Right hindlimb (tissue), 1 donor: Measurements from ENCODE around the gene BAHCC1.

Experiments
- DNase-seq: peaks from one replicate; pipeline ENCODE4 v3.0.0-alpha.2; 2018

Gene BAHCC1

GRCh38 chr17:81428121-81428515, 32.9 kb downstream of the BAHCC1 start:
- no peak for DNase-seq

GRCh38 chr17:81428516-81428915, 33.3 kb downstream of the BAHCC1 start:
- DNase-seq = no peak

GRCh38 chr17:81428948-81429774, 33.9 kb downstream of the BAHCC1 start:
- peak; percentile 88 for DNase-seq

GRCh38 chr17:81429821-81430551, 34.7 kb downstream of the BAHCC1 start:
- DNase-seq = peak; percentile 84

GRCh38 chr17:81431545-81432482, 36.6 kb downstream of the BAHCC1 start:
- no peak for DNase-seq

- DNase-seq = no peak
These were observed 37.7 kb downstream of the BAHCC1 start for GRCh38 chr17:81432941-81433340.

GRCh38 chr17:81433656-81434055, 38.4 kb downstream of the BAHCC1 start:
- no peak for DNase-seq

GRCh38 chr17:81434072-81434471, 38.8 kb downstream of the BAHCC1 start:
- no peak for DNase-seq

- no peak for DNase-seq
These were observed 39.6 kb downstream of the BAHCC1 start for GRCh38 chr17:81434681-81435417.

- no peak for DNase-seq
These were observed 40.5 kb downstream of the BAHCC1 start for GRCh38 chr17:81435652-81436293.

GRCh38 chr17:81436294-81436849, 41.1 kb downstream of the BAHCC1 start:
- DNase-seq = peak; percentile 89

- DNase-seq = no peak
These were observed 42.0 kb downstream of the BAHCC1 start for GRCh38 chr17:81437191-81437651.

- no peak for DNase-seq
These were observed 42.9 kb downstream of the BAHCC1 start for GRCh38 chr17:81438007-81438659.

- no peak for DNase-seq
These were observed 43.4 kb downstream of the BAHCC1 start for GRCh38 chr17:81438688-81439087.

GRCh38 chr17:81440051-81440471, 44.8 kb downstream of the BAHCC1 start:
- DNase-seq = no peak

GRCh38 chr17:81440511-81441244, 45.4 kb downstream of the BAHCC1 start:
- no peak for DNase-seq

GRCh38 chr17:81442791-81443190, 47.5 kb downstream of the BAHCC1 start:
- no peak for DNase-seq

- DNase-seq = no peak
These were observed 48.0 kb downstream of the BAHCC1 start for GRCh38 chr17:81443269-81443668.

GRCh38 chr17:81444610-81445339, 49.5 kb downstream of the BAHCC1 start:
- DNase-seq = no peak
